Smooth muscle cell of the brain vasculature (primary cell): ENCODE data around the gene GMDS.
"Not testable (repeated sequence)": the region's sequence is repeated elsewhere in the genome, so short reads cannot be mapped to it uniquely, and the experiment has no call there.

Experiments
- DNase-seq: peaks from one replicate; pipeline ENCODE4 v3.0.0-alpha.2; 2012; ENCODE audit warnings: low read depth, low spot score

Gene GMDS

GRCh38 chr6:1689141-1689540, 556.3 kb downstream of the GMDS start:
- DNase-seq: no peak

- DNase-seq: no peak
Measured at GRCh38 chr6:1688396-1688795, 557.0 kb downstream of the GMDS start.

- DNase-seq: no peak
Measured at GRCh38 chr6:1687402-1687801, 558.0 kb downstream of the GMDS start.

GRCh38 chr6:1686117-1687098, 559.0 kb downstream of the GMDS start:
- DNase-seq: no peak

- DNase-seq: no peak
Measured at GRCh38 chr6:1679688-1680068, 565.7 kb downstream of the GMDS start.

GRCh38 chr6:1679031-1679687, 566.2 kb downstream of the GMDS start:
- DNase-seq: no peak

- no peak for DNase-seq
Measured at GRCh38 chr6:1678201-1678600, 567.2 kb downstream of the GMDS start.

- no peak for DNase-seq
Measured at GRCh38 chr6:1672379-1672778, 573.0 kb downstream of the GMDS start.

- no peak for DNase-seq
Measured at GRCh38 chr6:1670711-1671462, 574.5 kb downstream of the GMDS start.

GRCh38 chr6:1669996-1670395, 575.4 kb downstream of the GMDS start:
- DNase-seq: no peak

- DNase-seq: not testable (repeated sequence)
Measured at GRCh38 chr6:1668456-1668855, 576.9 kb downstream of the GMDS start.

- no peak for DNase-seq
Measured at GRCh38 chr6:1667805-1668175, 577.6 kb downstream of the GMDS start.

GRCh38 chr6:1667012-1667804, 578.2 kb downstream of the GMDS start:
- no peak for DNase-seq

- no peak for DNase-seq
Measured at GRCh38 chr6:1665214-1665613, 580.2 kb downstream of the GMDS start.

- no peak for DNase-seq
Measured at GRCh38 chr6:1664329-1664728, 581.1 kb downstream of the GMDS start.

- no peak for DNase-seq
Measured at GRCh38 chr6:1663511-1663910, 581.9 kb downstream of the GMDS start.

- DNase-seq: no peak
Measured at GRCh38 chr6:1662534-1662933, 582.9 kb downstream of the GMDS start.

- DNase-seq: no peak
Measured at GRCh38 chr6:1659816-1660215, 585.6 kb downstream of the GMDS start.

GRCh38 chr6:1658212-1659005, 587.0 kb downstream of the GMDS start:
- DNase-seq: no peak

GRCh38 chr6:1657771-1658165, 587.6 kb downstream of the GMDS start:
- no peak for DNase-seq
